Cardiac fibroblast (primary cell): ENCODE measurements around the gene COLEC12.

Experiments
- DNase-seq, 2 donors: peaks; one replicate each; pipeline versions ENCODE4 v3.0.0 to v3.0.0-alpha.2; 2010; ENCODE audit warnings: low read depth in 2 of 2
- H3K4me3 ChIP-seq, 2 donors: replicated peaks in 1 of 2; 1 replicate in 1 of 2; 2 replicates in 1 of 2; pipeline ENCODE4 v1.5.1; 2011; ENCODE audit warnings: low read depth in 2 of 2, low read length in 2 of 2, mild to moderate bottlenecking in 2 of 2, moderate library complexity in 1 of 2
- CTCF ChIP-seq: IDR thresholded peaks from one replicate; pipeline ENCODE4 v1.5.1; 2011; ENCODE audit warnings: low read depth, mild to moderate bottlenecking, low read length, inconsistent platforms

Gene COLEC12

GRCh38 chr18:386994-387393 is 113.5 kb downstream of the COLEC12 start:
- no peak for DNase-seq
- H3K4me3 ChIP-seq = no peak overlapping the region
- TF ChIP-seq CTCF = no peak

DNA sequence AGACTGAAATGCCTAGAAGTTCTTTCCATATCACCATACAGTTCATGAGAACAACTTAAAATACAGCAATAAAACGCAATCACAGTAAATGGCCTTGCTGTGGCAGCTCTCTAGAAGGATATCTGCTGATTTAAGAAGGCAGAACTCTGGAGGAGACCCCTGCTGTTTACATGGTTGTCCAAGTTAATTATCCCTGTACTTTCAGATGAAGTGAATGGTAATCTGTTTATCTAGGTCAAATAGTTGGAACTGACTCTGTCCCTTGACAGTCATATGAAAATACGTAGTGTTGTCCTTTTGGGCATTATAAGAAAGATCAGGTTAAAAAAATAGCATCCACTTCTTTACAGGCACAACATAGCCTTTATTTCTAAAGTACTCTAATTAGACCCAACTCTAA is 115.6 kb downstream of the COLEC12 start:
- DNase-seq = no peak
- no peak for TF ChIP-seq CTCF
- no peak overlapping the region for H3K4me3 ChIP-seq

DNA sequence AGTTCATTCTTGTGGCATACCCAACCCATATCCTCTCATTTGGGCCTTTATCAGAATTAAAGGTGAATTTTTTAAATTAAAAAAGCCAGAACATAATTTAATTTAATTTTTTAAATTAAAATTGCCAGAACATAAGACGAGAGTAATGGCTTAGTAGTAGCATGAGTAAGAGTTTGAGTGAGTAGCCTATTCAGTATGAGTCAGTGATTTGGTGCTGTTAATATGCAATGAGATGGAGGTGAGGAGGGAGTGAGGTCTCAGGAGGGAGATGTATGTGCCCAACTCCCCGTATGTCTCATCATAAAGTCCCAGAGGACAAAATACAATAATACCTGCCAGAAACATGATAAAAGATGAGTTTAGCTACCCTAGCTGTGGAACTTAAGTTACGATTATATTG is 117.4 kb downstream of the COLEC12 start:
- no peak for TF ChIP-seq CTCF
- no peak for DNase-seq
- H3K4me3 ChIP-seq = no peak overlapping the region

DNA sequence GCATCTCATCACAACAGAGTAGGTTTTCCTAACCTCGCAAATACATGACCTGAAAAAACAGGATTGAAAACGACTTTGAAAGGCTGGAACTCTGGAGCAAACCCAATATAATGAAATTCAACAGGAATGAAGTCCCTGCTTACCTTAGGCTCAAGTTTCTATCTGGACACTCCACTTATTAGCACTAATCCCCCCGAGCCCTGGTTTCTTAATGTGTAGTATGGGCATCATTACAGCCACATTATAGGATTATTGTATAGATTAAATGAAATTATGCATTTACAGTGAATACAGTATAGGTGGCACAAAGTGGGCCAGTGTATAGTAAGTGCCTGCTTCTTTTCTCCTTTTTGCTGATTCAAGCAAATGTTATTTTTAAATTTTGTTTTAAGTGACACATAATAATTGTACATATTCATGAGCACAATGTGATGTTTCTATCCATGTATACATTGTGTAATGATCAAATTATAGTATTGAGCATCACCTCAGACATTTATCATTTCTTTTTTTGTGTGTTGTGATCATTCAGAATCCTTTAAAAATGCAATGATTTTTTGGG is 118.0 kb downstream of the COLEC12 start:
- TF ChIP-seq CTCF = no peak
- H3K4me3 ChIP-seq = no peak overlapping the region
- no peak for DNase-seq

- no peak overlapping the region for H3K4me3 ChIP-seq
- TF ChIP-seq CTCF = no peak
- peak in 1 of 2 donors; percentile 50 for DNase-seq
Observed at GRCh38 chr18:379681-380330, 120.7 kb downstream of the COLEC12 start.

DNA sequence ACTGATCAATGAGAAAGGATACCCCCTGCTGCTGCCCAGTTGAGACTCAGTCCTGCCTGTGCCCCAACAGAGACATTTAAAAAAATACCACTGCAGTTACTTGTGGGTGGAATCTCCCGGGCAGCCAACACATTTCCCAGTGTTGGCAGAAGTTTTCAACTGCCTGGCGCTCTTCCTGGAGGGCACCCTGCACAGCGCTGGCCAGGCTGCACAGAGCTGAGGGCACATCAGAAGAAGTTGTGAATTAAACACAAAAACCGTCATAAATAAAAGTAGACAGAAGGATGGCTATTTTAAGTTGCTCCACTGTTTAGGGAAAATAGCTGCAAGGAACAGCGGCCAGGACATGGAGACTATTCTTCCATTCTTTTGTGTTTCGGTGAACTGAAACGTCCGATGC is 122.4 kb downstream of the COLEC12 start:
- DNase-seq = no peak
- TF ChIP-seq CTCF = no peak
- no peak overlapping the region for H3K4me3 ChIP-seq

GRCh38 chr18:377088-377487 is 123.4 kb downstream of the COLEC12 start:
- no peak for TF ChIP-seq CTCF
- no peak overlapping the region for H3K4me3 ChIP-seq
- no peak for DNase-seq
